ENCODE results near the gene A1BG. TPM values are rescaled to one million over a fixed set of nuclear protein-coding genes. Genes with fewer than 3 reads are reported as not detected.
"Not testable (repeated sequence)": the region's sequence is repeated elsewhere in the genome, so short reads cannot be mapped to it uniquely, and the experiment has no call there.

The A1BG gene
- total RNA-seq, 2 donors from 2014 or later: 2.1 to 2.5 TPM

- intact Hi-C loops (cut with DNase I, micrococcal nuclease); ATAC-seq: not testable (repeated sequence)
Observed at GRCh38 chr19:58348080-58348479, 5.2 kb downstream of the A1BG start.

GRCh38 chr19:58346961-58347929 is 6.0 kb downstream of the A1BG start:
- ATAC-seq (peak; percentile 69), DNase-seq (peak in 1 of 2 donors; percentile 61)
- intact Hi-C loops (cut with DNase I, micrococcal nuclease): no loop called here

More at GRCh38 chr19:58348080-58348479, 5.2 kb downstream of the A1BG start:
- DNase-seq: not testable (repeated sequence)

- ATAC-seq (no peak), DNase-seq (no peak)
- intact Hi-C loops (cut with DNase I, micrococcal nuclease): no loop called here
Observed at GRCh38 chr19:58345558-58345957, 7.7 kb downstream of the A1BG start.

GRCh38 chr19:58338825-58339558 is 14.3 kb downstream of the A1BG start:
- DNase-seq (no peak), ATAC-seq (no peak)
- intact Hi-C loops (cut with DNase I, micrococcal nuclease): no loop called here

GRCh38 chr19:58338336-58338735 is 15.0 kb downstream of the A1BG start:
- intact Hi-C loops (cut with DNase I, micrococcal nuclease): no loop called here
- ATAC-seq (no peak), DNase-seq (no peak)

GRCh38 chr19:58336820-58337219 is 16.5 kb downstream of the A1BG start:
- intact Hi-C loops (cut with DNase I, micrococcal nuclease): no loop called here
- no peak for ATAC-seq
- no peak for DNase-seq

- DNase-seq (no peak), ATAC-seq (no peak)
- intact Hi-C loops (cut with DNase I, micrococcal nuclease): no loop called here
Observed at GRCh38 chr19:58336216-58336615, 17.1 kb downstream of the A1BG start.

GRCh38 chr19:58335630-58336029 is 17.7 kb downstream of the A1BG start:
- ATAC-seq (no peak), DNase-seq (no peak)
- intact Hi-C loops (cut with DNase I, micrococcal nuclease): no loop called here

- DNase-seq: no peak
- intact Hi-C loops (cut with DNase I, micrococcal nuclease): no loop called here
- ATAC-seq: no peak
Observed at GRCh38 chr19:58334691-58335249, 18.5 kb downstream of the A1BG start.

GRCh38 chr19:58332697-58333096 is 20.6 kb downstream of the A1BG start:
- ATAC-seq (no peak), DNase-seq (no peak)
- intact Hi-C loops (cut with DNase I, micrococcal nuclease): no loop called here

- intact Hi-C loops (cut with DNase I, micrococcal nuclease): no loop called here
- ATAC-seq (no peak), DNase-seq (no peak)
Observed at GRCh38 chr19:58330458-58330857, 22.8 kb downstream of the A1BG start.

GRCh38 chr19:58328999-58329398 is 24.3 kb downstream of the A1BG start:
- no peak for DNase-seq
- intact Hi-C loops (cut with DNase I, micrococcal nuclease): no loop called here
- no peak for ATAC-seq

GRCh38 chr19:58326914-58327726 is 26.2 kb downstream of the A1BG start, which contains the start of gene ZSCAN22:
ZSCAN22 (plus strand) TSS chr19:58326994; CDS start chr19:58334803, 7,809 bp downstream.
- peak; percentile 97 to 99 for DNase-seq
- intact Hi-C loops (cut with DNase I, micrococcal nuclease): no loop called here
- peak; percentile 96 for ATAC-seq

- DNase-seq (no peak), ATAC-seq (peak; percentile 19)
- intact Hi-C loops (cut with DNase I, micrococcal nuclease): no loop called here
Observed at GRCh38 chr19:58326501-58326913, 26.8 kb downstream of the A1BG start.

- ATAC-seq (no peak), DNase-seq (no peak)
- intact Hi-C loops (cut with DNase I, micrococcal nuclease): no loop called here
Observed at GRCh38 chr19:58325311-58326022, 27.8 kb downstream of the A1BG start.

- intact Hi-C loops (cut with DNase I, micrococcal nuclease): no loop called here
- ATAC-seq (no peak), DNase-seq (no peak)
Observed at GRCh38 chr19:58319241-58319640, 34.1 kb downstream of the A1BG start.

GRCh38 chr19:58318297-58318696 is 35.0 kb downstream of the A1BG start:
- no peak for DNase-seq
- ATAC-seq: no peak
- intact Hi-C loops (cut with DNase I, micrococcal nuclease): no loop called here

GRCh38 chr19:58317476-58318072 is 35.7 kb downstream of the A1BG start:
- no peak for ATAC-seq
- intact Hi-C loops (cut with DNase I, micrococcal nuclease): no loop called here
- DNase-seq: no peak

All from left colon (tissue), 2 donors.